GM12865 (cell line): ENCODE measurements around the gene PDHB.

ENCODE experiments used
- DNase-seq: peaks from one replicate; pipeline ENCODE4 v3.0.0; 2010; ENCODE audit warnings: low read depth
- H3K4me3 ChIP-seq: 2 replicates; pipeline ENCODE4 v1.5.1; 2011; ENCODE audit warnings: mild to moderate bottlenecking, low read depth, low read length, control low read depth
- CTCF ChIP-seq: IDR thresholded peaks from 2 replicates; pipeline ENCODE4 v1.5.1; 2011; ENCODE audit warnings: low read length, control low read depth, low read depth, inconsistent platforms; ENCODE audit not compliant: insufficient read depth; ENCODE audit errors: missing control alignments

The PDHB gene

GRCh38 chr3:58416191-58416590 lies 17.4 kb downstream of the PDHB start:
- no peak for DNase-seq
- TF ChIP-seq CTCF = no peak
- no peak overlapping the region for H3K4me3 ChIP-seq

- peak; percentile 64 for TF ChIP-seq CTCF
- no peak overlapping the region for H3K4me3 ChIP-seq
- peak; percentile 70 for DNase-seq
Measured at GRCh38 chr3:58414538-58415197, 19.0 kb downstream of the PDHB start.

- no peak for DNase-seq
- TF ChIP-seq CTCF = no peak
- no peak overlapping the region for H3K4me3 ChIP-seq
Measured at GRCh38 chr3:58411851-58412830, 21.5 kb downstream of the PDHB start.

GRCh38 chr3:58411036-58411435 lies 22.6 kb downstream of the PDHB start:
- H3K4me3 ChIP-seq = no peak overlapping the region
- DNase-seq = no peak
- TF ChIP-seq CTCF = no peak

GRCh38 chr3:58409663-58410062 lies 24.0 kb downstream of the PDHB start:
- DNase-seq = no peak
- no peak for TF ChIP-seq CTCF
- H3K4me3 ChIP-seq = no peak overlapping the region

GRCh38 chr3:58408906-58409305 lies 24.7 kb downstream of the PDHB start:
- TF ChIP-seq CTCF = no peak
- no peak for DNase-seq

More at GRCh38 chr3:58408906-58409305, 24.7 kb downstream of the PDHB start:
- H3K4me3 ChIP-seq = no peak overlapping the region
